Measurements from ENCODE around the gene POLG. TPM values are rescaled to one million over a fixed set of nuclear protein-coding genes. Genes with fewer than 3 reads are reported as not detected.

POLG gene
- total and polyA plus RNA-seq, 2 of the 13 experiments (the other 11 are each of a cell fraction or from before 2014, with no cell fraction given): 26.6 to 35.5 TPM

DNA sequence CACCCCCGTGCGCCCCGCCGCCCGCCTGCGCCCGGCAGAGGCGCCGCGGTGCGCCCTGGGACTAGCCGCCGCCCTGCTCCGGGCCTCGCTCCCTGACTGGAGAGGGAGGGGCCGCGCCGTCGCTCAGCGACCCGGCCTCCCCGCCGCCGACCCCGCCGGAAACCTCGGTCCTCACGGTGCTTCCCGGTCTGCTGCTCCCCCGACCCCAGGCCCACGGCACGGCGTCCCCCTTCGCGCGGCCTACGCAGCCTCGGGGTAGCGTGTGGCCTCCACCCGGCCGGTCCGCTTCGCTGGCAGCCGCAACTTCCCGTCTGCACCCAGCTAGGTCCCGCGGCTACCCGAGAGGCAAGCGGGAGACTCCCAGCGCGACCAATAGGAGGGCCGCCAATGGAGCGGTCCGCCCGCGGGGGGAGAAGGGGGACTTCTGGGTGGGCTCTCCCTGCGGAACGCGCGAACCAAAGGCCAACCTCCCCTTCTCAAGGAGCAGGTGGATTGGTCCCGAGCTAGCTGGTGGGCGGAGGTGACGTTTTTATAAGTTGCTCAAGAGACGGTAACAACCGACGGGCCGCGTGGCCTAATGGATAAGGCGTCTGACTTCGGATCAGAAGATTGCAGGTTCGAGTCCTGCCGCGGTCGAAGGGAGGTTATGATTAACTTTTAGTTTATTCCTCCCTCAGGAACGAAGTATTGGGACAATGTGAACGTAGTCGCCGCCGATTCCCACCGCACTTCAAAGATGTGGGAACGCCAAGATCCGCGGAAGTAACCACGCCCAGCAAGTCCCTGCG, at the start of gene POLG (continued):
- TF ChIP-seq, protein P1, sequence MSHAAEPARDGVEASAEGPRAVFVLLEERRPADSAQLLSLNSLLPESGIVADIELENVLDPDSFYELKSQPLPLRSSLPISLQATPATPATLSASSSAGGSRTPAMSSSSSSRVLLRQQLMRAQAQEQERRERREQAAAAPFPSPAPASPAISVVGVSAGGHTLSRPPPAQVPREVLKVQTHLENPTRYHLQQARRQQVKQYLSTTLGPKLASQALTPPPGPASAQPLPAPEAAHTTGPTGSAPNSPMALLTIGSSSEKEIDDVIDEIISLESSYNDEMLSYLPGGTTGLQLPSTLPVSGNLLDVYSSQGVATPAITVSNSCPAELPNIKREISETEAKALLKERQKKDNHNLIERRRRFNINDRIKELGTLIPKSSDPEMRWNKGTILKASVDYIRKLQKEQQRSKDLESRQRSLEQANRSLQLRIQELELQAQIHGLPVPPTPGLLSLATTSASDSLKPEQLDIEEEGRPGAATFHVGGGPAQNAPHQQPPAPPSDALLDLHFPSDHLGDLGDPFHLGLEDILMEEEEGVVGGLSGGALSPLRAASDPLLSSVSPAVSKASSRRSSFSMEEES (CRISPR knock-in tag; IDR thresholded peaks at IDR 0.05): peak; percentile 73; the same call in 1 of the 2 replicates
- TF ChIP-seq, protein P2, sequence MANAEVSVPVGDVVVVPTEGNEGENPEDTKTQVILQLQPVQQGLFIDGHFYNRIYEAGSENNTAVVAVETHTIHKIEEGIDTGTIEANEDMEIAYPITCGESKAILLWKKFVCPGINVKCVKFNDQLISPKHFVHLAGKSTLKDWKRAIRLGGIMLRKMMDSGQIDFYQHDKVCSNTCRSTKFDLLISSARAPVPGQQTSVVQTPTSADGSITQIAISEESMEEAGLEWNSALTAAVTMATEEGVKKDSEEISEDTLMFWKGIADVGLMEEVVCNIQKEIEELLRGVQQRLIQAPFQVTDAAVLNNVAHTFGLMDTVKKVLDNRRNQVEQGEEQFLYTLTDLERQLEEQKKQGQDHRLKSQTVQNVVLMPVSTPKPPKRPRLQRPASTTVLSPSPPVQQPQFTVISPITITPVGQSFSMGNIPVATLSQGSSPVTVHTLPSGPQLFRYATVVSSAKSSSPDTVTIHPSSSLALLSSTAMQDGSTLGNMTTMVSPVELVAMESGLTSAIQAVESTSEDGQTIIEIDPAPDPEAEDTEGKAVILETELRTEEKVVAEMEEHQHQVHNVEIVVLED (CRISPR knock-in tag; IDR thresholded peaks at IDR 0.05; ENCODE audit: borderline replicate concordance): peak; percentile 71; the same call in 1 of the 2 replicates
- no peak for TF ChIP-seq TRIM24 (CRISPR knock-in tag; IDR thresholded peaks at IDR 0.05)
- TF ChIP-seq, protein P3, sequence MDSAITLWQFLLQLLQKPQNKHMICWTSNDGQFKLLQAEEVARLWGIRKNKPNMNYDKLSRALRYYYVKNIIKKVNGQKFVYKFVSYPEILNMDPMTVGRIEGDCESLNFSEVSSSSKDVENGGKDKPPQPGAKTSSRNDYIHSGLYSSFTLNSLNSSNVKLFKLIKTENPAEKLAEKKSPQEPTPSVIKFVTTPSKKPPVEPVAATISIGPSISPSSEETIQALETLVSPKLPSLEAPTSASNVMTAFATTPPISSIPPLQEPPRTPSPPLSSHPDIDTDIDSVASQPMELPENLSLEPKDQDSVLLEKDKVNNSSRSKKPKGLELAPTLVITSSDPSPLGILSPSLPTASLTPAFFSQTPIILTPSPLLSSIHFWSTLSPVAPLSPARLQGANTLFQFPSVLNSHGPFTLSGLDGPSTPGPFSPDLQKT (CRISPR knock-in tag; IDR thresholded peaks at IDR 0.05; ENCODE audit: borderline replicate concordance): no peak
- peak; percentile 59 for TF ChIP-seq FOSL2 (CRISPR knock-in tag; IDR thresholded peaks at IDR 0.05)
- peak; percentile 0; the same call in 1 of the 2 replicates for TF ChIP-seq GZF1 (CRISPR knock-in tag; IDR thresholded peaks at IDR 0.05)
- TF ChIP-seq, protein P4, sequence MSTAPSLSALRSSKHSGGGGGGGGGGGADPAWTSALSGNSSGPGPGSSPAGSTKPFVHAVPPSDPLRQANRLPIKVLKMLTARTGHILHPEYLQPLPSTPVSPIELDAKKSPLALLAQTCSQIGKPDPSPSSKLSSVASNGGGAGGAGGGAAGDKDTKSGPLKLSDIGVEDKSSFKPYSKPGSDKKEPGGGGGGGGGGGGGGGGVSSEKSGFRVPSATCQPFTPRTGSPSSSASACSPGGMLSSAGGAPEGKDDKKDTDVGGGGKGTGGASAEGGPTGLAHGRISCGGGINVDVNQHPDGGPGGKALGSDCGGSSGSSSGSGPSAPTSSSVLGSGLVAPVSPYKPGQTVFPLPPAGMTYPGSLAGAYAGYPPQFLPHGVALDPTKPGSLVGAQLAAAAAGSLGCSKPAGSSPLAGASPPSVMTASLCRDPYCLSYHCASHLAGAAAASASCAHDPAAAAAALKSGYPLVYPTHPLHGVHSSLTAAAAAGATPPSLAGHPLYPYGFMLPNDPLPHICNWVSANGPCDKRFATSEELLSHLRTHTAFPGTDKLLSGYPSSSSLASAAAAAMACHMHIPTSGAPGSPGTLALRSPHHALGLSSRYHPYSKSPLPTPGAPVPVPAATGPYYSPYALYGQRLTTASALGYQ (CRISPR knock-in tag; IDR thresholded peaks at IDR 0.05): peak; percentile 82
- peak; percentile 99 for TF ChIP-seq ZNF777 (CRISPR knock-in tag; IDR thresholded peaks at IDR 0.05)
- peak; percentile 6; the same call in 1 of the 2 replicates for TF ChIP-seq SOX13 (IDR thresholded peaks at IDR 0.05)
- TF ChIP-seq SOX13 (CRISPR knock-in tag; conservative IDR thresholded peaks at IDR 0.05 in 1 of 2, IDR thresholded peaks at IDR 0.05 in 1 of 2): peak in 1 of 2 experiments; percentile 52; a peak in 1 of 4 replicates
- TF ChIP-seq ZFP90 (CRISPR knock-in tag; IDR thresholded peaks at IDR 0.05; ENCODE audit: borderline replicate concordance): peak; percentile 82
- TF ChIP-seq ZEB1 (IDR thresholded peaks at IDR 0.05; ENCODE audit: insufficient replicate concordance, low read depth): peak; percentile 77
- peak; percentile 63; the same call in 1 of the 2 replicates for TF ChIP-seq ZNF121 (CRISPR knock-in tag; IDR thresholded peaks at IDR 0.05)
- TF ChIP-seq MED1 (CRISPR knock-in tag; IDR thresholded peaks at IDR 0.05): peak; percentile 79
- peak; percentile 14; the same call in 1 of the 2 replicates for TF ChIP-seq SNAI1 (CRISPR knock-in tag; IDR thresholded peaks at IDR 0.05; ENCODE audit: borderline replicate concordance)
- TF ChIP-seq ZNF577 (CRISPR knock-in tag; IDR thresholded peaks at IDR 0.05; ENCODE audit: borderline replicate concordance, low read depth): 0 out of 2 replicates have a peak, but pooled peaks have one; percentile 75
- TF ChIP-seq HOXA9 (CRISPR knock-in tag; IDR thresholded peaks at IDR 0.05; ENCODE audit: borderline replicate concordance): peak; percentile 66; the same call in 1 of the 2 replicates
- TF ChIP-seq, protein P5, sequence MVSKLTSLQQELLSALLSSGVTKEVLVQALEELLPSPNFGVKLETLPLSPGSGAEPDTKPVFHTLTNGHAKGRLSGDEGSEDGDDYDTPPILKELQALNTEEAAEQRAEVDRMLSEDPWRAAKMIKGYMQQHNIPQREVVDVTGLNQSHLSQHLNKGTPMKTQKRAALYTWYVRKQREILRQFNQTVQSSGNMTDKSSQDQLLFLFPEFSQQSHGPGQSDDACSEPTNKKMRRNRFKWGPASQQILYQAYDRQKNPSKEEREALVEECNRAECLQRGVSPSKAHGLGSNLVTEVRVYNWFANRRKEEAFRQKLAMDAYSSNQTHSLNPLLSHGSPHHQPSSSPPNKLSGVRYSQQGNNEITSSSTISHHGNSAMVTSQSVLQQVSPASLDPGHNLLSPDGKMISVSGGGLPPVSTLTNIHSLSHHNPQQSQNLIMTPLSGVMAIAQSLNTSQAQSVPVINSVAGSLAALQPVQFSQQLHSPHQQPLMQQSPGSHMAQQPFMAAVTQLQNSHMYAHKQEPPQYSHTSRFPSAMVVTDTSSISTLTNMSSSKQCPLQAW (CRISPR knock-in tag; IDR thresholded peaks at IDR 0.05): peak; percentile 97
- TF ChIP-seq ZNF605 (CRISPR knock-in tag; IDR thresholded peaks at IDR 0.05): no peak; the same call in none of the 2 replicates
- TF ChIP-seq CEBPB (IDR thresholded peaks at IDR 0.05; ENCODE audit: borderline replicate concordance, low read depth, low read length): peak; percentile 75

Data from HepG2 (cell line).